ENCODE data around the gene CIZ1. TPM values are rescaled to one million over a fixed set of nuclear protein-coding genes. Genes with fewer than 3 reads are reported as not detected.

CIZ1 gene
- polyA plus RNA-seq, 1 of the 3 experiments (the other 2 are of a cell fraction): 37.0 TPM

GRCh38 chr9:128143525-128144238 is 47.7 kb downstream of the CIZ1 start:
- H3K79me2 ChIP-seq (ENCODE audit: insufficient read depth): no peaks in the 10 kb centered on the region
- H3K4me3 ChIP-seq (ENCODE audit: low read depth in 2 of 2, low read length in 1 of 2): no peak overlapping the region
- ChIA-PET POLR2A (no interaction called here), CTCF (interaction anchor here (1.1 to 1.7 kb wide), 2 partner anchors 23 to 26 kb away, joined by 3 to 10 read pairs; no protein-coding TSS in a partner anchor)
- H2AFZ ChIP-seq (ENCODE audit: low read depth): no peak overlapping the region
- no peak for DNase-seq
- H3K27ac ChIP-seq (ENCODE audit: low read depth in 2 of 2, low read length in 1 of 2): no peak overlapping the region
- WGBS (ENCODE audit: low lambda C conversion rate): 79% methylated on average over 8 of the region's 8 CpGs
- H3K9me2 ChIP-seq: no peaks in the 10 kb centered on the region
- H3K4me2 ChIP-seq: no peak overlapping the region
- no peaks in the 10 kb centered on the region for H4K20me1 ChIP-seq (ENCODE audit: insufficient read depth)
- no peaks in the 10 kb centered on the region for H3F3A ChIP-seq (replicated peaks; ENCODE audit: insufficient read depth)
- TF ChIP-seq RXRA (IDR thresholded peaks at IDR 0.05; ENCODE audit: borderline replicate concordance, low read depth) (no peak), MEF2A (IDR thresholded peaks at IDR 0.05; ENCODE audit: borderline replicate concordance, low read depth) (no peak), ZBTB33 (IDR thresholded peaks at IDR 0.05; ENCODE audit: borderline replicate concordance, low read depth) (no peak), TCF12 (IDR thresholded peaks at IDR 0.05) (no peak), RCOR1 (IDR thresholded peaks at IDR 0.05; ENCODE audit: low read length) (no peak), RFX5 (IDR thresholded peaks at IDR 0.05; ENCODE audit: low read length) (no peak), NFIC (IDR thresholded peaks at IDR 0.05; ENCODE audit: borderline replicate concordance) (no peak), NRF1 (IDR thresholded peaks at IDR 0.05; ENCODE audit: low read depth, low read length) (no peak), CHD2 (IDR thresholded peaks at IDR 0.05; ENCODE audit: low read length, partially characterized antibody) (no peak), CTCF (IDR thresholded peaks at IDR 0.05) (no peak), SMC3 (IDR thresholded peaks at IDR 0.05; ENCODE audit: low read depth, low read length) (no peak), IRF3 (IDR thresholded peaks at IDR 0.05; ENCODE audit: low read depth, low read length) (no peak), EZH2phosphoT487 (IDR thresholded peaks at IDR 0.05; ENCODE audit: borderline replicate concordance, low read depth) (no peak), FOSL2 (IDR thresholded peaks at IDR 0.05; ENCODE audit: borderline replicate concordance, low read depth) (no peak), ELF1 (IDR thresholded peaks at IDR 0.05) (no peak), USF1 (IDR thresholded peaks at IDR 0.05; ENCODE audit: borderline replicate concordance, low read depth) (no peak), MAX (IDR thresholded peaks at IDR 0.05; ENCODE audit: low read depth) (no peak), POLR2AphosphoS5 (IDR thresholded peaks at IDR 0.05; ENCODE audit: low read depth, low read length) (no peak)
- H3K4me1 ChIP-seq (ENCODE audit: control insufficient read depth in 1 of 2, insufficient read depth in 2 of 2, low read depth in 1 of 2, low read length in 1 of 2): no peaks in the 10 kb centered on the region
- H3K9ac ChIP-seq: no peak overlapping the region
- no peaks in the 10 kb centered on the region for H3K36me3 ChIP-seq (replicated peaks in 1 of 2; ENCODE audit: control insufficient read depth in 1 of 2, insufficient read depth in 2 of 2, low read length in 1 of 2)
- no peaks in the 10 kb centered on the region for H3K9me3 ChIP-seq
- H3K27me3 ChIP-seq (ENCODE audit: insufficient read depth): no peaks in the 10 kb centered on the region

Measured in SK-N-SH (cell line).